Right lung (tissue), 5 donors: ENCODE results near the gene RNF112. TPM values are rescaled to one million over a fixed set of nuclear protein-coding genes. Genes with fewer than 3 reads are reported as not detected.

Source experiments
- DNase-seq, 2 donors: peaks; one replicate each; pipeline ENCODE4 v3.0.0-alpha.2; 2013
- polyA plus RNA-seq, 5 donors: library from polyadenylated mRNA; unstranded; fragments of 120-200 nt; gene quantifications; one replicate each; pipeline versions ENCODE4 v1.2.1 to v1.2.3, GENCODE V29; 2013; ENCODE audit warnings: inconsistent platforms in 1 of 5, low replicate concordance in 1 of 5; ENCODE audit not compliant: insufficient read length in 5 of 5, insufficient read depth in 1 of 5

Gene RNF112
- polyA plus RNA-seq, 5 donors = 2.9 to 4.3 (median 4.0) TPM

DNA sequence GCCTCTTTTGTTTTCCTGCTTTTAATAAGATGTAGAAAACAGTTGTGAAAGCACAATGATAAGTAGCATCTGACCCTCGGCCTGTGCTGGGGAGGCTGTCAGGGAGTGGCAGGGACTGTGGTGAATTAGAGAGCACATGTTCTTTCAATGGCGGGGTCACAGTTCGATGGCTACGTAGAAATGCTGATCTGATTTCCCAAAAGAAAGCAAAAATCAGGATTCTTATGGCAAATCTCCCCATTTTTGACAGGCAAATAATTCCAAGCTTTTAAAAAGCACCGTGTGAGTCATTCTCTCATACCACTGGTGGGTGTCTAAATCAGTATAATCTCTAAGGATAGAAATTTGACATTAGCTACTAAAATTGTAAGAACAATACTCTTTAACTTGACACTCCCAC, 36.9 kb upstream of the RNF112 start:
- no peak for DNase-seq

- peak; percentile 73 to 83 for DNase-seq
Observed at GRCh38 chr17:19375732-19376131, 35.3 kb upstream of the RNF112 start.

GRCh38 chr17:19376811-19377210, 34.2 kb upstream of the RNF112 start:
- DNase-seq = no peak

- peak; percentile 99 for DNase-seq
Observed at GRCh38 chr17:19377602-19378415, 33.2 kb upstream of the RNF112 start.

- DNase-seq = no peak
Observed at GRCh38 chr17:19378416-19379360, 32.3 kb upstream of the RNF112 start, which contains the start of gene MAPK7. MAPK7 (plus strand) TSS chr17:19378498; CDS start chr17:19378901, 403 bp downstream.

DNA sequence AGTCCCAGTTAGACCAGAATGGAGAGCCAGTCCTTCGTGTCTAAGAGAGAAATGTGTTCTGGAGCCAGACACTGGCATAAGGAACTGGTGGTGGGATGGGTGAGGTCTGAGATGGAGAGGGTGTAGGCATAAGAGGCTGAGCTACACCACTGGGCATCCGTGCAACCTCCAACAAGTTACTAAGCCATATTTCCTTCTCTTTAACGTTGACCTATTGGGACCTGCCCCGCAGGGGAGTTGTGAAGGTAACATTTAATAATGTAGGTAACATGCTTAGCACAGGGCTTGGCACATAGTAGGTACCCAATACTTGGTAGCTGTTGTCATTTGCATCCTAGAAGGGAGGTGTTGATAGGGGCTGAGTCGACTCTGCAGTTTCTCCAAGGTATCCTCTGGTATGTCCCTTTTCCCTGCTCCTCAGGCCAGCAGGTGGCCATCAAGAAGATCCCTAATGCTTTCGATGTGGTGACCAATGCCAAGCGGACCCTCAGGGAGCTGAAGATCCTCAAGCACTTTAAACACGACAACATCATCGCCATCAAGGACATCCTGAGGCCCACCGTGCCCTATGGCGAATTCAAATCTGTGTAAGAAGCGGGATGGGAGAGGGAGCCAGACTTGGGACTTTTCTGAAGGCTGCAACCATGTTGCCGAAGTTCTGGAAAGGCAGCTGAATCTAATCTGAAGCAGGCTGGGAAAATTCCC, 31.5 kb upstream of the RNF112 start:
- DNase-seq = no peak

DNA sequence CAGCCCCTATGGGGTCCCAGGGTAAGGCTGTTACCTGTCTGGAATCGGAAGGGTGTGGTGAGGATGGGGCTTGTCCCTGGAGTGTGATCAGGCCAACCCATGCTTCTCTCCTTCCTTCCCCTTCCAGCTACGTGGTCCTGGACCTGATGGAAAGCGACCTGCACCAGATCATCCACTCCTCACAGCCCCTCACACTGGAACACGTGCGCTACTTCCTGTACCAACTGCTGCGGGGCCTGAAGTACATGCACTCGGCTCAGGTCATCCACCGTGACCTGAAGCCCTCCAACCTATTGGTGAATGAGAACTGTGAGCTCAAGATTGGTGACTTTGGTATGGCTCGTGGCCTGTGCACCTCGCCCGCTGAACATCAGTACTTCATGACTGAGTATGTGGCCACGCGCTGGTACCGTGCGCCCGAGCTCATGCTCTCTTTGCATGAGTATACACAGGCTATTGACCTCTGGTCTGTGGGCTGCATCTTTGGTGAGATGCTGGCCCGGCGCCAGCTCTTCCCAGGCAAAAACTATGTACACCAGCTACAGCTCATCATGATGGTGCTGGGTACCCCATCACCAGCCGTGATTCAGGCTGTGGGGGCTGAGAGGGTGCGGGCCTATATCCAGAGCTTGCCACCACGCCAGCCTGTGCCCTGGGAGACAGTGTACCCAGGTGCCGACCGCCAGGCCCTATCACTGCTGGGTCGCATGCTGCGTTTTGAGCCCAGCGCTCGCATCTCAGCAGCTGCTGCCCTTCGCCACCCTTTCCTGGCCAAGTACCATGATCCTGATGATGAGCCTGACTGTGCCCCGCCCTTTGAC, 30.3 kb upstream of the RNF112 start:
- no peak for DNase-seq

DNA sequence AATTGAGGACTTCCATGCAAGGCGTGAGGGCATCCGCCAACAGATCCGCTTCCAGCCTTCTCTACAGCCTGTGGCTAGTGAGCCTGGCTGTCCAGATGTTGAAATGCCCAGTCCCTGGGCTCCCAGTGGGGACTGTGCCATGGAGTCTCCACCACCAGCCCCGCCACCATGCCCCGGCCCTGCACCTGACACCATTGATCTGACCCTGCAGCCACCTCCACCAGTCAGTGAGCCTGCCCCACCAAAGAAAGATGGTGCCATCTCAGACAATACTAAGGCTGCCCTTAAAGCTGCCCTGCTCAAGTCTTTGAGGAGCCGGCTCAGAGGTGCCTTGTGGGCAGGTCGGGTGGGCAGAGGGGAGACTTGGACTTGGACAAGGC, 29.7 kb upstream of the RNF112 start:
- no peak for DNase-seq

DNA sequence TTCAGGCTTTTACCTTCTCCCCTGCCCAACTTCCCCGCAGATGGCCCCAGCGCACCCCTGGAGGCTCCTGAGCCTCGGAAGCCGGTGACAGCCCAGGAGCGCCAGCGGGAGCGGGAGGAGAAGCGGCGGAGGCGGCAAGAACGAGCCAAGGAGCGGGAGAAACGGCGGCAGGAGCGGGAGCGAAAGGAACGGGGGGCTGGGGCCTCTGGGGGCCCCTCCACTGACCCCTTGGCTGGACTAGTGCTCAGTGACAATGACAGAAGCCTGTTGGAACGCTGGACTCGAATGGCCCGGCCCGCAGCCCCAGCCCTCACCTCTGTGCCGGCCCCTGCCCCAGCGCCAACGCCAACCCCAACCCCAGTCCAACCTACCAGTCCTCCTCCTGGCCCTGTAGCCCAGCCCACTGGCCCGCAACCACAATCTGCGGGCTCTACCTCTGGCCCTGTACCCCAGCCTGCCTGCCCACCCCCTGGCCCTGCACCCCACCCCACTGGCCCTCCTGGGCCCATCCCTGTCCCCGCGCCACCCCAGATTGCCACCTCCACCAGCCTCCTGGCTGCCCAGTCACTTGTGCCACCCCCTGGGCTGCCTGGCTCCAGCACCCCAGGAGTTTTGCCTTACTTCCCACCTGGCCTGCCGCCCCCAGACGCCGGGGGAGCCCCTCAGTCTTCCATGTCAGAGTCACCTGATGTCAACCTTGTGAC, 29.1 kb upstream of the RNF112 start:
- no peak for DNase-seq

GRCh38 chr17:19382531-19383444, 28.2 kb upstream of the RNF112 start:
- no peak for DNase-seq

DNA sequence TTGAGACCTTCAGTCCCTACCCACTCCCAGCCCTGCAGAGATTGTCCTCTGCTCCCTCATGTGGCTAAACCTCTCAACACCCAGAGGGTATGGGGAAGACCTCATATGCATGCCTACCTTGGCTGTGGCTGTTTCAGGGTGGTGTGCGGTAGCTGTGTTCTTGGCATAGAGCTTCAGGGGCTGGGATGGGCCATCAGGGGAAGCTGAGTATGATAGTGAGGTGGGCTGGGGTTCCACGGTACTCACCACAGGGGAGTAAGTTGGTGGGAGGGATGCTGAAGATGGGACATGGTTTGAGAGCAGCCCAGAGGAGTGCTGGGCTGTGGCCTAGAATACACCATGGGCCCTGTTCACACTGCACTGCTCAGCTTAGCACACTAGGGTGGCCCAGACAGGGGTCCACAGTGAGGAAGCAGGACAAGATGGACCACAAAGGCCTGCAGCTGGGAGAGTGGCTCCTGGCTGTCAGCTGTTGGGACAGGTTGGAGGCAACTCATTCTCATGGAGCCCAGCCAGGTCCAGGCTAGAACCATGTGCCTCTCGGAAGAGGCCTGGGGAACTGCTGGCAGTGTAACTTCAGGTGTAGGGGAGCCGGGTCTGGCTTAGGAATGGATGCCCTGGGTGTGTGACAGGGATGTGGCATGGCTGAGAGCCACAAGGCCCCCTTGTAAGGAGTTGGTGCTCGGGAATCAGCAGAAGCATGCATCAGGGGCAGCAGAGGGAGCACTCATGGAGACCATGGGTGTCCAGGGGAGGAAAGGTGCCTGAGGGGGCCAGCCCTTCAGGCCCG, 27.2 kb upstream of the RNF112 start:
- DNase-seq = no peak

GRCh38 chr17:19384723-19385391, 26.2 kb upstream of the RNF112 start:
- DNase-seq = peak; percentile 97 to 98

- no peak for DNase-seq
Observed at GRCh38 chr17:19385521-19385983, 25.5 kb upstream of the RNF112 start.

- no peak for DNase-seq
Observed at GRCh38 chr17:19386051-19386929, 24.7 kb upstream of the RNF112 start.

DNA sequence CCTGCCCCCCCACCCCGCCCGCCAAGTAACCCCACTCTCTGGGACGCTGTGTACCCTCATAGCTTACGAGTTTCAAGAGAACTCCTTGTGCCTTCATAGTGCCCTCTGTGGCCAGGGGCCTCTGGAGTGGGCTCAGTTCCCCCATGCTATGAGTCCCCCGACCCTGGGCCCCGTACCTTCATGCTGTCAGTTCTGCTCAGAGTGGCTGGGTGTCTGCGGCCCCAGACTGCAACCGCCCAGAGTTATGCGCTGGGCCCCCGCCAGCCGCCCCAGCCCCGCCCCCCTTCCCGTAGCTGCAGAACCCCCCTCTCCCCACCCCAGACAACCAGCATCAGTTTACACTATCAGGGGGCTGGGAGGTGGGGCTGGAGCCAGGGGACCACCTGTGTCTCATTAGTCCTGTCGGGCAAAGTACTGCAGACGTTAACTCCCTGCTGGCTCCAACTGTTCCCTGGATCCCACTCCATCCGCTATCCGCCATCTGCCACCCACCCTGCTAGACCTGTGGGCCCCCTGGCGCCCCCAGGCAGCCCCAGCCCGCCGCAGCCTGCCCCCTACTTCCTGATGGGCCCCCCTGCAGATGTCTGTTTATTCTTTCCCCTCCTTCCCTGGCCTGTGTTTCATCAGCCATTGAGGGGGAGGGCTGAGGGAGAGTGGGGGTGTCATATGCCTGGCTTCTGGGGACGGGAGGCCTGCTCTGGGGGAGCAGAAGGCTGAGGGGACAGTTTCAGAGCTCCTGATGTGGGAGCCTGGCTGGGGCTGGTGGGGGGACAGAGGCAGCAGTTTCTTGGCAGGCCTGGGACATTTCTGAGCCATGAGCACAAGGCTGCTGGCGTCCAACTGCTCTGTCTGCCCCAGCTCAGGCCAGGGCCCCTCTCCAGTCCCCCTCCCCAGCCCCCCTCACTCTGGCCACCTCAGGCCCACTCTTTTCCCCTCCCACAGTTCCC, 23.8 kb upstream of the RNF112 start, which contains the start of gene MFAP4:
Gene MFAP4 (minus strand): TSS at position 217 of the 947 bp plus-strand sequence. CDS start 35 bp downstream, at position 182.
- DNase-seq = peak; percentile 94 to 96
